GM12892 (cell line): ENCODE measurements around the gene LACTBL1.

Experiments
- POLR2A ChIP-seq: IDR thresholded peaks from 2 replicates; pipeline ENCODE4 v1.6.1; 2011; ENCODE audit warnings: low read depth, low read length, control low read depth
- POLR2AphosphoS5 ChIP-seq: IDR thresholded peaks from 2 replicates; pipeline ENCODE4 v1.6.1; 2011; ENCODE audit warnings: low read depth, low read length, control low read depth
- TAF1 ChIP-seq: IDR thresholded peaks from 2 replicates; pipeline ENCODE4 v1.6.1; 2011; ENCODE audit warnings: low read depth, mild to moderate bottlenecking, control low read depth, low read length, borderline replicate concordance

GRCh38 chr1:22936681-22937080 lies 36.0 kb downstream of the LACTBL1 start:
- TF ChIP-seq POLR2A (no peak), POLR2AphosphoS5 (no peak), TAF1 (no peak)
